OCI-LY3 (cell line): ENCODE measurements around the gene ATP10A.

Source experiments
- CTCF ChIP-seq: fragments of 200-600, 300-600 bp; sonication (generic); IDR thresholded peaks from 2 replicates; pipeline ENCODE4 v1.5.1; 2014; ENCODE audit warnings: antibody characterized with exemption, low read length, low read depth
- EZH2phosphoT487 ChIP-seq: fragments of 200-600 bp; shearing (Covaris generic); IDR thresholded peaks from 2 replicates; pipeline ENCODE4 v1.6.1; 2018; ENCODE audit warnings: antibody characterized with exemption, mixed run types, low read depth

GRCh38 chr15:25887870-25888269, 24.7 kb upstream of the ATP10A start:
- no peak for TF ChIP-seq CTCF
- TF ChIP-seq EZH2phosphoT487 = no peak
